NCI-H187 (cell line): ENCODE measurements around the gene UBR7.

Experiments used
- DNase-seq, 2 experiments: peaks; one replicate each; lab custom pipeline; 2025; lab: John Stamatoyannopoulos, UW

UBR7 gene

DNA sequence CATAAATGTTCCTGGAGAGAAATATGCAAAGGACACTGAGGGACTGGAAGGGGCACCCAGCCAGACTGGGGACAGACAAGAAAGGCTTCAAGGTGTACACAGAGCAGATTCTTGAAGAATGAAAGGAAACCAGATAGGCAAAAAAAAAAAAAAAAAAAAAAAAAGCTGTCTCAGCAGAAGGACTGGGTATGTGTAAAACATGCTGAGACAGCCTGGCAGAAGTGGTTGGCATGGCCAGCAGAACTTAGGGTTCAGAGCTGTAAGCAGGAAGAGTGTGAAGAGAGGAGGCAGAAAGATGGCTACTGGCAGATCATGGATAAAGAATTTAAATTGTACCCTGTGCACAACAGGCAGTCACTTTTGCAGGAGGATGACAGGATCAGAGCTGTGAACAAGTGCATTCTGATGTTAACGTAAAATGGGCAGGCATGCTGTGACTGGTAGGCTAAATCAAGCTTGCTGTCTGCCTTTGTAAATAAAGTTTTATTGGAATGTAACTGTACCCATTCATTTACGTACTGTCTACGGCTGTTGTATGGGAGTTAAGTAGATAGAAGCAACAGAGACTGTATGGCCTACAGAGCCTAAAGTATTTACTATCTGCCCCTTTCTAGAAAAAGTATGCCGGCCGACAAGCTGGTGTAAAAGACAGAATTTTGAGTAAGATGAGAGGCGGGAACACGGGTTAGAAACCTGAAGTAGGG, 42.2 kb downstream of the UBR7 start:
- DNase-seq, result no peak

DNA sequence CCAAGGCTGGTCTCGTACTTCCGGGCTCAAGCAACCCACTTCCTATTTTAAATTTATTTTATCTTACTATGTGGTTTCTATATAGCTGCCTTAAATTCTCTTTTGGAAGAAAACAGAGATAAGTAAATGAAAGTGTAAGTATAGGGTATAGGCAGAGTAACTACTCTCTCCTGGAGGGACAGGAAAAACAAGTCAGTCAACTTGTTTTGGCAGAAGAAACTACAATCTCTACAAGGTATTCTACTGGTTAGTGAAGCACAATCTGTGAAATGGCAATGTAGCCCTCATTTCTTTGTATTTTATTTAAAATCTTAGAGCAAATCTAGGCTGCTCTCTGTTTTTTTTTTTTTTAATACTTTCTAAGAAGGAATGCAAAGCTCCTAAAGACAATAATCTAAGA, 55.4 kb downstream of the UBR7 start:
- no peak for DNase-seq

DNA sequence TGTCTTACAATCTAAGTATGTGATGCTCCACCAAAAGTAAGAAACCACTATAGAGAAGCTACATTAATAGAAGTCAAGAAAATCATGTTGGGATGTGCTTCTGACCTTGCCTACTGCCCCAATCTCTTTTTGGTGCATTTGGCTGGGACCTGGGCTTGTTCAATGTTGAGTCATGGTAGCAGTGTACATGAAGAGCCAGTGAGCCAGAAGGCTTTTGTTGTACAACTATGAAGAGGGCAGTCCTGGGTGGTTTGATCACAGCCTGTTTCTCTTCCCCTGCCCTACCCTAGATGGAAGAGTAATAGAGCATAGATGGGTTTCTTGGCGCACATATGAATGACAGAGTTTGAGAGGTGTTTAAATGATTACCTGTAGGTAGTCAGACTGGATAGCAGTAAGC, 56.4 kb downstream of the UBR7 start:
- DNase-seq, result no peak

DNA sequence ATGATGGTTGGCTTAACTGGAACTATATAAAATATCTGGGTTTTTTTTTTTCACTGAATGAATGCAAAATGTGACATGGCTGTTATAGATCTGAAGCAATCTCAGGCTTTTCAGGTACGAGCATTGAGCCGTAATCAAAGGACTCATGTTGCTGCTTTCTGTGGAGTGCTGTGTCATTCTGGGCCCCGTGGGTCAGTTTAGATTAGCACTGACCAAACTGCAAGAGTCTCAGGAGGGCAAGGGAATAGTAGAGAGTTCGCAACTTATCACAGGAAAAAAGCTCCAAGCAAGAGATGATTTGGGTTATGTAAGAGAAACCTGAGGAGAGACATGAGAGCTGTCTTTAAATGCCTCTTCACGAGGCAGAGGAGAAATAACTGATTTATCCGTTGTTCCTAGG, 59.1 kb downstream of the UBR7 start:
- DNase-seq, result no peak

DNA sequence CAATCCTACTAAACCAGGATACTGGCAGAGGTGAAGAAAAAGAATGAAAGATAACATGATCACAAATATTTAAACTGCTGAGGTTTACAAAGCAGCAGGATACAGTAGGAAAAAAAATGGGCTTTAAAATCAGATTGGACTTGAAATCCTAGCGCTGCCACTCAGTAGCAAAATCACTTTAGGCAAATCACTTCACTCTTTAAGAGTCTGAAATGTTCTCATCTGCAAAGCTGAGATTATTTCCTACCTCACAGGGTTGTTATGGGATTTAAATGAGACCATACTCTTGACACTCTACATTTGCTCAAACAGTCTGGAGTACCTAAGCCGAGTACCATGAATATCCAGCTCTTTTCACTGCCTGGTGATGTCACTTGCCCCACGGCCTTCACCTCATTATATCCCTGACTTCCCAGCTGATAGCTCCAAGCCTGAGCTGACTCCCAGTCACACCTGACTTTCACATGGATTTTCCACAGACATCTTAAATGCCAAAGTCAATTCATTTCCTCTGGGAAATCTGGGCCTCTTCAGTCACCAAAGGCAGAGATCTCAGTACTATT, 60.2 kb downstream of the UBR7 start:
- no peak for DNase-seq

DNA sequence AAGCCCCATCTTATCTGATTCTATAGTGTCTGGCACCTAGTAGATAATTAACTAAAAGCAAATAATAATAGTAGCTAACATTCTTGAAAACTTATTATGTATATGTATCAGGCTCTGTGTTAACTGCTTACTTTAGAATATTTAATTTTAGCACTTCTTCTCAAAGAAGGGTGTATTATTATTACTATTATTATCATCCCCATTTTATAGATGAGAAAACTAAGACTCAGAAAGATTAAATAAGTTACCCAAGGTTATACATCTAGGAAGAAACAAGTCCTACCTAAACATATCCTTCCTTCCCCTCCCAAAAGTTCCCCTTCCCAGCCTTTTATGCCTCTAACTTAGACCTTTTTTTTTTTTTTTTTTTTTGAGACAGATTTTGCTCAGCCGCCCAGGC, 61.4 kb downstream of the UBR7 start:
- DNase-seq, result no peak

DNA sequence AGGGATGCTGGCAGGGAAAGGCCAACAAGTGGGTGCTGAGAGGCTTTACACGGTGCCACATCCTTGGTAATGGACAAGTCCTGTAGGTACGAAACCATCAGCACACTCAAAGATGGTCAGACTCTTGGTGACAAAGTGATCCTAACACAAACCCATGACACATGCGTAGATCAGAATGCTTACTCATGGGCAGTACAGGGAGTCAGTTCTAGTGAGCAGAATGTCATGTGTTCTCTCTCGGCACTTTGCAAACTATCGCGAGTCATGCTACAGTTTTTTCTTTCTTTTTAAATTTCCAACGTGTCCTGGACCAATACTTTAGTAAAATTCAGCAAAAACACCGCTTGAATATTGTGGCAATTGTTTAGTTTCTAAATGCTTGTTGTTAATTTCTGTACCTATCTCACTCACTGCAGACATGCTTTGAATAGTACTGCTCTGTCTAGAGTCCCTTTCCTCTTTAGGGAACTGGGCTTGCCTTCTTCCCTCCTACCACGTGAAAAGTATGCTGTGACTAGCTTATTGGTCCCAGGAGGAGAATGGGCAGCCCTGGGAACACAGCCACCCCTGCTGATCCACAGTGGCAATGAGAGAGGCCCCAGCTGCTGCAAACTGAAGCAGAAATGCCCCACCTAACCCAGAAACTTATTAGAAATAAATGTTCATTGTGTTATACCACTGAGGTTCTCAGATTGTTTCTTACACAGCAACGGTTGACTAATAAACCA, 62.4 kb downstream of the UBR7 start:
- DNase-seq, result no peak

DNA sequence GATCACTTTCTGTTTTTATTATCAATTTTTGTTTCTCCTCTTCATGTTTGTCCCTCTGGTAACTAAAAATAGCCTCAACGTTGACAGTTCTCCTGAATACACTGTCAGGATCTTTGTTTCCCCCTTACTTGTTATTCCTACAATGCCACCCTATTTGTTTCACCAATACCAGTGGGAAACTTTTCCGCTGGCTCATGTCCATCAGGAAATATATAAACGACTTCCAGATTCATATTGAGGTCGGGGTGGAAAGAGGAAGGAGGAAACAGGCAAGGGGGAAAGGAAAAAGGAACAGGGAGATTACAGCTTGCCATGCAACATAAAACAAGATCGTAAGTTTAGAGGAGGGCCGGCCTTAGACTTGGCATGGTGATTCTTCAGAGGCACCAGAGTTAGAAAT, 64.1 kb downstream of the UBR7 start:
- no peak for DNase-seq

DNA sequence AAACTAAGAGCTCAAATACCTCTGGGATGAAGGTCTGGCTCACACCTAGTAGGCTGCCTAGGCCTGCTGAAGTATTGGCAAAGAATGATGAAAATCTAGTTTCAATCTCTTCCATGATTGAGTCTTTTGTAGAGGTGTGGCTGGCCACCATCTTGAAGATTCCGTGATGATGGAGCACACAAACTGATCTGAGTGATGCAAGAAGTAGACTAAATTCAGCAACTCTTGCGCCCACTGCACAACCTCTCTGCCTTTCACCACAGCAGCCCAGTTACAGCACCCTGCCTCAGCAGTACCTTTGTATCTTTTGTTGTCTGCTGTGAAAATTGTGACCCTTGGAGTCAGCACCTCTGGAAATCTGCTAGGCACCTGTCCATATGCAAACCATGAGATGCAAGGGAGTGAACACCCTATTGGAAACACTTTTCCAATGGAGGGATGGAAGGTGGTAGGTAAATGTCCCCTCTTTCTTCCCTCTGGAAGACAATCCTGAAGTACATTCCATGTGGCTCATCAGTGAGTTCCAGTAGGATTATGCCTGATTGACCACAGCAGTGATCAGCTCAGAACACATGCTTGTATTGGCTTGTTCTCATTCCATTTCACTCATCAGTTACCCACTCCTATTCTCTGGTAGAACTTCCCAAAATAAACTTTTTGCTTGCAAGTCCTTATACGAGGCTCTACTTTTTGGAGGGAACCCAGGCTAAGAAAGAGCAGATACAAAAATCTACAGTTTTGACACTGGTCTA, 67.2 kb downstream of the UBR7 start:
- no peak for DNase-seq

DNA sequence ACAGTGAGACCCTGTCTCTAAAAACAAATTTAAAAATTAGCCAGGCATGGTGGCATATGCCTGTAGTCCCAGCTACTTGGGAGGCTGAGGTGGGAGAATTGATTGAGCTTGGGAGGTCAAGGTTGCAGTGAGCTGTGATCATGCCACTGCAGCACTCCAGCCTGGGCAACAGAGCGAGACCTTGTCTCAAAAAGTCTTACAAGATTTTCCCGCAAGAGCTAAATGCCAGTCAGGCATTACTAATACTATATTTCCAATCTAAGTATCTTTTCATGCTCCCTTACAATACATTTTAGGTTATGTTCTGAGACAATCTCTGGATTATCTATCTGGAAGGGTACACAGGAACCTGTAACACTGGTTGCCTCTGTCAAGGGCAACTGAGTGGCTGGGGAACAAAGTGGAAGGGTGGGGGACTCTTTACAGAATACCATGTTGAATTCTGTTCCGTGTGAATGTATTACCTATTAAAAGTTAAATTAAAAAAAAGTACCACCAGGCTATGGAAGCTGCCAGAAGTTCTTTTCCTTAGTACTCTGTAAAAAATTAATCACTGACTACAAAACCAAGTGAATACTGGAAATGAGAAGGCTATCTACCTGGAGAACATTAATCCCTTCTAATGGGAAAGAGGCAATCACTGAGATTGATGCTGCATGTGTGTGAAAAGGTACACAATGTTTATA, 69.1 kb downstream of the UBR7 start:
- DNase-seq, result no peak
